ENCODE measurements around the gene KRT33A.
A peak's percentile ranks its signal among the peaks of the same experiment; 100 is the strongest.
"Not testable (repeated sequence)": the region's sequence is repeated elsewhere in the genome, so short reads cannot be mapped to it uniquely, and the experiment has no call there.

KRT33A gene

DNA sequence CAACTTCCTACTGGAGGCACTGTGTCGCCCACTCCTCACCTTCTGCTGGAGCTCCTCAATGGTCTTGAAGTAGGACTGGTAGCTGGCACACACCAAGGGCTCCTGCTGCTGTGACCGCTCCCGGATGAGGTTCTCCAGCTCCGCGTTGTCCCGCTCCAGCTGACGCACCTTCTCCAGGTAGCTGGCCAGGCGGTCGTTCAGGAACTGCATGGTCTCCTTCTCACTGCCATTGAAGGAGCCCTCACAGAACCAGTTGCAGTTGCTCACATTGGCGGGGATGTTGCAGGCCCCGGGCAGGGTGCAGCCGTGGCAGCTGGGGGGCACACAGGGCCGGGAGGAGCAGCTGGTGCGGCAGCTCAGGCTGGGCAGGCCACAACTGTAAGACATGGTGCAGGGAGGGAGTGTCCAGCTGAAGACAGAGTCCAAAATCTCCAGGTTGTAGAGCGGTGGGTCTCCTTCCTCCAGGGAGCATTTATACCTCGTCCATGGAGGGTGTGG lies at the start of gene KRT33A:
TSS of gene KRT33A (minus strand) at position 448 of the 498 bp plus-strand sequence. CDS start at position 387, 61 bp downstream.
- DNase-seq, result not testable (repeated sequence)

DNA sequence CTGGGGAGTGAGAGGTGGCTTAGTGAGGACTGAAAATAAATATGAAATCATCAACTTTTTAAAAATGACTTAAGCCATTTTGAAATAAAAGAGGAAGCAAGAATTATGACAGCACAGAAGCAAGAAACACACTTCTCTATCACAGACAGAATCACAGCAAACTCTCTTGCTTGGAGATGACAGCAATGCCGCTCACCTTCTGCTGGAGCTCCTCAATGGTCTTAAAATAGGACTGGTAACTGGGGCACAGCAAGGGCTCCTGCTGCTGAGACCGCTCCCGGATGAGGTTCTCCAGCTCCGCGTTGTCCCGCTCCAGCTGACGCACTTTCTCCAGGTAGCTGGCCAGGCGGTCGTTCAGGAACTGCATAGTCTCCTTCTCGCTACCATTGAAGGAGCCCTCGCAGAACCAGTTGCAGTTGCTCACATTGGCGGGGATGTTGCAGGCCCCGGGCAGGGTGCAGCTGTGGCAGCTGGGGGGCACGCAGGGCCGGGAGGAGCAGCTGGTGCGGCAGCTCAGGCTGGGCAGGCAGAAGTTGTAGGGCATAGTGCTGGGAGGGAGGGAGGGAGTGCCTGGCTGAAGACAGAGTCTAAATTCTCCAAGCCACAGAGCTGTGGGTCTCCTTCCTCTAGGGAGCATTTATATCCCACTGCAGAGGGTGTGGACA lies 46.5 kb upstream of the KRT33A start, which contains the start of gene KRT31:
TSS of gene KRT31 (minus strand) at position 613 of the 665 bp plus-strand sequence. CDS start at position 544, 69 bp downstream.
- no peak for DNase-seq

DNA sequence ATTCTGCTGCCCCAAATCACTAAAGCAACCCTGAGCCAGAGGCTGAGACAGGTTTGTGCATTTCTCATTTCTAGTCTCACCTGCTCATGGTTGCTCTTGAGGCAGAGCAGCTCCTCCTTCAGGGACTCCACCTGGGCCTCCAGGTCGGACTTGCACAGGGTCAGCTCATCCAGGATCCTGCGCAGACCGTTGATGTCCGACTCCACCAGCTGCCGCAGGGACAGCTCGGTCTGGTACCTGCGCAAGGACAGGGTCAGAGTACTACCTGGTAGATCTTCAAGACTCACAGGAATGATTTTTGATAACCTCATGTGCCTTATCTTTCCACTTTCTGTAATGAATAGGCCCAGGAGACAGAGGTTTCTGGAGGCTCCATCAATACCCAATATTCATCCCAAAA lies 45.7 kb upstream of the KRT33A start:
- no peak for DNase-seq

DNA sequence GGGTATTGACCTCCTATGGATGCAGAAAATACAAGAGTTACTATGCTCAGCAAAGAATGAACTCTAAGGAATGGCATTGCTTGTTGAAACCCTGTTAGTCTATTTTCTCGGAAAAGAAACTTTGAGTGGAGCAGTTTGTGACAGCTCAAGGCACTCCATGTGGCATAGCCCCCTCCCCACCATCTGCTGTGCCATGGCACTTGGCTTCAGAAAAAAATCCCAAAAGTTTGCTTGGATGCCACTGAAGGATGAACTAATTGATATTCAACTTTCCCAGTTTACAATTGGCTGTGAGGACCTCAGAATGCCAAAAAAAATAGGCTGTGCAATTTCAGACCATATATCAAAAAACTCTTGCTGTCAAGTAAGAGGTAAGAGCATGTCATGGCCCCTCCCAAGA lies 45.0 kb upstream of the KRT33A start:
- DNase-seq, result no peak

DNA sequence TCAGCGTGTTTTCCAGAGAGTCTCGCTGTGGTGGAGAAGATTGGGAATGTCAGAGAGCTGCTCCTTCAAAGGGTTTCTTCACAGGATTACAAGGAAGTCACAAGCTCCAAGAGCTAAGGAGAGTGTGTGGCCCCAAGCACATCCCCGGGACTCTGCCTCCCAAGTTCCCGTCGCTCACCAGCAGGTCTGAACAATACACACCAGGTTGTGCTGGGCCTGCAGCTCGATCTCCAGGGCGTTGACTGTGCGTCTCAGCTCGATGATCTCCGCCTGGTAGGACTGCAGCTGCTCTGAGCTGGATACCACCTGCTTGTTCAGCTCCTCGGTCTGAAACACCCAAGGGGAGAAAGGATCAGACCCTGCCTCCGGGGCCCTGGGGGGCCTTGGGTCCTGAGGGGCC lies 44.4 kb upstream of the KRT33A start:
- DNase-seq, result not testable (repeated sequence)

DNA sequence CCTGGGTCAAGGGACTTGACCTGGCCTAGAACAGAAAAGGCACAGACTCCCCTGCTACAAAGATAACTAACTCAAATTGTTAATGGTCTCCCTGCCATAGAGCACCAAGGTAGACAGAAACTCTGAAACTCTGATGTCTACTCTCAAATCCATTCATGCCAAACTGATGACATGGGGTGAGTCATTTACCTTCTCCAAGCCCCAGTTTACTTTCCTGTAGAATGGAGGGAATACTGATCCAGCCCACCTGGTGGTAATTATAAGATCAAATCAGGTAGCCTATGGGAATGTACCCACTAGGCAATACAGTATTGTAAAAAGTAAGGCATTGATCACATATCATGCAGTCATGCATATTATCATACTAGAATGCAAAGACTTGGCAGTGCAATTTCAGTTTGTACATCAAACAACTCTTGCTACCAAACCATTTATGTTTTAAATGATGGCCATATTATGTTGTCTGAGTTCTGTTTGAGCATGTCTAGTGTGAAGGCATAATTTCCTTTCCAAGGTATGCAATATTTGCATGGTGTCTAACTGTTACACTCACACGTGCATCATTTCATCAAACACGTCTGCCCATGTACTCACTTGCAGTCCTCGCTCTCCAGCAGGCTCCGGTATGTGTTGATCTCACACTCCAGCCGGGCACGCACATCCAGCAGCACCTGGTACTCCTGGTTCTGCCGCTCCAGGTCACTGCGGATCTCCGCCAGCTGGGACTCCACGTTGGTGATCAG lies 43.8 kb upstream of the KRT33A start:
- no peak for DNase-seq

DNA sequence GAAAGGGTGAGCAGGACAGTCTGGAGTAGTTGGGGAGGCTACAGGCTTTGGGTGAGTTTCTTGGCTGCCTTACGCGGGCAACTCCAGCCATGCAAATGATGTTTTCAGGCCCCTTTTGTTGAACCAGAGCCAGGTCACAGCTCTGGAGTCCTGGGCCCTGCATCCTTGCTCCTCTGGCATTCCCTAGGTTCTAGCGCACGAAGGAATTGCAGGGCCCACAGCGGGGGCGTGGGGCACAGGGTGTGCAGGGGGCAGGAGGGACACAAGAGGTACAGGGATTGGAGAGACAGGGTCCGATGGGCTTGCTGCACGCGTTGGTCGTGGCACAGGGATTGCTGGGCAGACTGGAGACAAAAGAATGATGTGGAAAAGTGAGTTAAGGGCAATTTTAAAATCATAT lies 43.2 kb upstream of the KRT33A start:
- no peak for DNase-seq

DNA sequence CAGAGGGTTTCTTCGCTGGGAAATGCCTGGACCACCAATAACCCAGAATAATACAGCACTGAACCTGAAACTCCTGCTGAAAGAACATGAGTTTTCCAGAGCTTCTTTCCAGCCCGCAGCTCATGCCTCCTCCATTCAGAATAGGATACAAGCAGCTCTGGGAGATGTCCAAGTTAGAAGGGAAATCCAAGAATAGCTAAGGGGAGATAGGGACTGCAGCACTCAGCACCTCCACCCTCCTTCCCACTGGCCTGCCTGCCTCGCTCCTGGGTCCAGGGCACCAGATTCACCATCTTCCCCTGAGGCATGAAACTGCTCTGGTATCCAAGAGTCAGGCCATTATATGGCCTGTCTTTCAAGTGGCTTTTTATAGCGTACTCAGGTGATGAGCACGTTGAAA lies 42.7 kb upstream of the KRT33A start:
- DNase-seq, result no peak

DNA sequence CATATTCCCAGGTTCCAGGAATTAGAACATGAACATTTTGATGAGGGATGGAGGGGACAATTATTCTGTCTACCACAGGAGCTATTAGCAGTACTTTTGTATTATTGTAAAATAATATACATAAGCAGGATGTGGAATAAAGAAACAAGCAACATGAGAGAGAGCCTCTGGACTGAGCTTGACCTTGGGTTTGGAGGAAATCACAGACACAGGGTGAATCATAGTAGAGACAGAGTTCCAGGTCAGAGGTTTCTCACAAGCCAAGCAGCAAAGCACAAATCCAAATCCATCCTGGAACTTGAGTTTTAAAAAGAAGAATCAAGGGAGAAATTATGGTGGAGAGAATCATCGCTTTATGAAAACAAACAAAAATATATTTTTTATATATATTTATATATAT lies 41.6 kb upstream of the KRT33A start:
- no peak for DNase-seq

DNA sequence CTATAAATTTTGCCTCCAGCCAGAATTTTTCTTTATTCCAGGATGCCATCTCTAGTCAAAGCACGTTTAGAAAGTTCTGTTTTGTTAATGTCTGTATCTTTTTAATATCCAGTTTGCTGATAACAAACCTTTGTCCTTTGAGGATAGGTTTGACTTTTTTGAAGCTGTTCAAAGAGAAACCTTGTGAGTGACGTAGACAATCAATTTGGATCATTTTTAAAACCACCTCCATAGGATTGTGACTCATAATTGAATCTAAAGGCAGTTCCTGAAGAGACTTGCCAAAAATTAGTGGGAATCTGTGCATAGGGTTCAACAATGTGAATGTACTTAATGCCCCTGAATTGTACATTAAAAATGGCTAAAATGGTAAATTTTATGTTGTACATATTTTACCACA lies 40.9 kb upstream of the KRT33A start:
- DNase-seq, result no peak

DNA sequence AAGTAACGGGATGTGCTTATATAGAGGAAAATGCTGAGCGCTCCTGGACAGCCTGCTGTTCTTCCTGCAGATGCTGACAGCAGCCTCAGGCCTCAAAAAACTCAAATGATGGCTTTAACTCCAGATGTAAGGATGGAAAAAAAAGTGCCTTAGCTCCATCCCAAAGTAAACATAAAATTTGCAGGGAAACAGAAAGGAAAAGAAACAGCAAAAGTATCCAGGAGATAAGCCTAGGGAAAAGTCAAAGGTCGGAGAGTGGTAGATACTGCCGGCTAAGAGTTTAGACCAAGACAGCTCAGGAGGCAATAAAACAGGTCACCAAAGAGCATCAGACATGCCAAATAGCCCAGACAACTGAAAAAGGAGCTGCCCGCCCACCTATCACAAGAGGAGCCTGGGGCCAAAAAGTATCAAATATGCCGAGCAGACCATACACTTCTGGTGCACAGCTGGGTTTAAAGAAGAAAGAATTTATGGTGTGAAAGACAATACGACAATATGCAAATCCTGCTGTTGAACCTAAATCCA lies 39.8 kb upstream of the KRT33A start:
- DNase-seq, result no peak

DNA sequence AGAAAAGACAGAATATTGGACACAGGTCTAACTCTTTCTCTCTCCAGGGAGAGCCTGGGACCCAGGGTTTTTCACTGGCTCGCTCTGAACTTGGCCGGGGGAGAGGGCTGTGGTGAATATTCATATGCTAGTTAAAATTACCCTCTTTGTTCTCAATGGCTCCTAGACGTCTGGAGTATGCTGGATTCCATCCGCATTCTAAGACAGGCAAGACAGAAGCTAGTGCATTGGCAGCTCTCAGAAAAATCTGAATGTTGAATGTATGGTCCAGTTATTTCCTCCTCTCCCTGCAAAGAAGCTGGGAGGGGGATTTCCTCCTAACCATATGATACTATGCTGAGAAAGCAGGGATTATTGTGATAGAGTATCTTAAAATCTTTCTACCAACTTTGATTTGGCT lies 37.0 kb upstream of the KRT33A start:
- DNase-seq, result no peak

DNA sequence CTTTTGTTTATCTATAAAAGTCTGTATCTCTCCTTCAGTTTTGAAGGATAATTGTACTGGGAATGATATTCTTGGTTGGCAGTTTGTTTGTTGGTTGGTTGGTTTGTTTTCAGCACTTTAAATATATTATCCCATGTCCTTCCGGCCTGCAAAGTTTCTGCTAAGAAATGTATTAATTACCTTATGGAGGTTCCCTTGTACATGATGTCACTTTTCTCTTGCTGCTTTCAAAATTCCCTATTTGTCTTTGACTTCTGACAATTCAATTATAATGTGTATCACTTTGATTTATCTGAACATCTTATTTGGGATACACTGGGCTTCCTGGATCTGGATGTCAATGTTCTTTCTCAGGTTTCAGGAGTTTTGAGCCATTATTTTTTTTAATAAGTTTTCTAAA lies 35.6 kb upstream of the KRT33A start:
- no peak for DNase-seq

DNA sequence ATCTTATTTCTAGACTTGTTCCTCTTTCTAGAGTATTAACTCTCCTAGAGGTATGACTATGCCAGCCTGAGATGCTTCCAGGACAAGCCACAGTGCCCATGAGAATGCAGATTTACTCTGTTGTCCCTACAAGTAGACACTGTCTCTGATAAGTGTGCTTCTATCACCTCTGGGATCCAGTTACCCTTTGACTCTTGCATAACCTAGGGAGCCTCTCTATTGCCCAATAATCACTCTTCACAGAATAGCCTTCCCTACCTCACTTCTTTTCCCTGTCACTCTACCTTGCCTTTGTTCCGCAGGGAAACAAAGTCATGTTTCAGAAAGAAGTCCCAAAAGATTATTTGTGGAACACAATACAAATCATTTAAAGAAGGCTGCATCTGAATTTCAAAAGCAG lies 33.1 kb upstream of the KRT33A start:
- DNase-seq, result no peak

DNA sequence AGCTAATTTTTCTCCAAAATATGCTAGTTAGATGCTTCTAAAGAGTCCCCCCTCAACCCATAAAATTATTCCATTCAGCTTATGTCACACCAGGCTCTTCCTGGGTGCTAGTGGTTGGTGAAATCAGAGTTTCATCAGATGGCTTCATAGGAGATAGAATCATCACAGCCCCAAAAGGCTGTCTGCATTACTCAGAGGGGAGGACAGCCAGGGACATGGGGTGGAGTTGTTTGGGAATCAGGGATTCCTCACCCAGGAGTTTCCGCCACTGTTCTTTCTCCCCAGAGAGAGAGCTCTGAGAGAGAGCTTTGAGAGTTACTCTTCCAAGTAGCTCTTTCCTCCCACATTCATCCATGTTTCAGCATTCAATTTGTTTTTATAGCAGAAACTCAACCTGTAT lies 31.8 kb upstream of the KRT33A start:
- no peak for DNase-seq

DNA sequence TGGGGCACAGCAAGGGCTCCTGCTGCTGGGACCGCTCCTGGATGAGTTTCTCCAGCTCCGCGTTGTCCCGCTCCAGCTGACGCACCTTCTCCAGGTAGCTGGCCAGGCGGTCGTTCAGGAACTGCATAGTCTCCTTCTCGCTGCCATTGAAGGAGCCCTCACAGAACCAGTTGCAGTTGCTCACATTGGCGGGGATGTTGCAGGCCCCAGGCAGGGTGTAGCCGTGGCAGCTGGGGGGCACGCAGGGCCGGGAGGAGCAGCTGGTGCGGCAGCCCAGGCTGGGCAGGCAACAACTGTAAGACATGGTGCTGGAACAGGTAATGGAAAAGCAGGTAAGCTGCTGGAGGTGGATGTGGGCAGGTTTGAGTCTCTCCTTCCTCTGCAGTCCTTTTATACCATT lies 31.3 kb upstream of the KRT33A start, which contains the start of gene KRT34:
TSS of gene KRT34 (minus strand) at position 364 of the 400 bp plus-strand sequence. CDS start at position 304, 60 bp downstream.
- DNase-seq, result not testable (repeated sequence)

DNA sequence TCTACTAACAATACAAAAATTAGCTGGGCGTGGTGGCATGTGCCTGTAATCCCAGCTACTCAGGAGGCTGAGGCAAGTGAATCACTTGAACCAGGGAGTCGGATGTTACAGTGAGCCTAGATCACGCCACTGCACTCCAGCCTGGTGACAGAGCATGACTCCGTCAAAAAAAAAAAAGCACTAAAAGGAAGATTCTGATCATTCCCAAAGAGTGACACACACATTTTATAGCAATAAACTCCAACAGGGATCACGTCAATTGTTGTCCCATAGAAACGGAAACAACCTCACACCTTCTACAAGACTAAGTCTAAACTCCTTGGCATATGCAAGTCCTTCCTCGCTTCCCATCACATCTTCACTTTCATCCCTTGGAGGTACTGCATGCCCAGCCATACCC lies 29.5 kb upstream of the KRT33A start:
- peak; percentile 49 to 64 for DNase-seq

DNA sequence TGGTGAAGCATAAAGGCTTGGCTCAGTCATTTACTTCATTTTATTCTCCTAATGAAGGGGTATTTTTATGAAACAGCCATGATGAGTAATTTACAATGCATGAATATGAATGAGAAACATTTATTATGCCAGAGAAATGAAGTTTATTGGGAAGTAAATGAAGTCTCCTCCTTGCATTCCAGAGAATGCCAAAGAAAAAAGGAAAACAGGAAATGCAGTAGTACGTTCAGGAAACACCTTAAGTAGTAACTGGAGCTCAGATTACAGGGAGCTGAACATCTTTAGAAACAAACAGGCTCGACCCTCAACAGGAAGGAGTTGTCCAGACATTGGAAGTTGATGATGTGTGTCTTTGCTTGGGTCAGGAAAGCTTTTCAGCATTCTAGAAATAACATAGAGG lies 26.9 kb upstream of the KRT33A start:
- no peak for DNase-seq

DNA sequence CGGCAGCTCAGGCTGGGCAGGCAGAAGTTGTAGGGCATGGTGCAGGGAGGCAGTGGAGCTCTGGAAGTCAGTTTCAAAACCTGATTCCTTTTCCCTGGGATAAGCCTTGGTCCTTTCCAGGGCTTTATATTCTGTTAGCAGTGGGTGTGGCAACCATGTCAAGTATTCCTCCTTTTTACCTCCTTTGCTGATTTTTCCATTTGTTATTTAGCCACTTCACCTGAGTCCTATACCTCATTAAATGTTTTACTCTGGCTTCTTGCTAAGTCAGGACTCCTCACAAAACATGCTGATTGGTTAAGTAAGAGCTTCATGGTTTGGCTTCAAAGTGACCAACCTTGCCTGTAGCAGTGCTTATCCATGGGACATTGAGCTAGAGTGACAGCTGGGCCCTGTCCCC lies 19.1 kb upstream of the KRT33A start, which contains the start of gene KRT33B:
TSS of gene KRT33B (minus strand) at position 101 of the 400 bp plus-strand sequence. CDS start at position 38, 63 bp downstream.
- no peak for DNase-seq

DNA sequence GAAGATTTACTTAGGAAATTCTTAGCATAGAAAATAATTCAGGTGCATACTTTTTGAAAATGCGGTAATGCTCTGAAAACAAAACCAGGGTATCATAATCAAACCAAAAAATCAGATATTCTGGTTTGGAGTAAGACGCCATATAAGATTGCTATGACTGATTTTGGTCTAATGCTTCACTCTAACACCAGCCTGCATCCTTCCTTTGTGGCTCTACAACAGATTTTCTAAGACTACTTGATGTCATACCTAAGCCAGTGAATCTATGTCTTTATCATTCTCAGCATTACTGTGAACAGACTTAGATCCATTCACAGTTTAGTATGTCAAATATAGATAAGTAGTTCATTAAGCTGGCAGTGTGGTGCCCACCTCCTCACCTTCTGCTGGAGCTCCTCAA lies 18.4 kb upstream of the KRT33A start:
- no peak for DNase-seq

DNA sequence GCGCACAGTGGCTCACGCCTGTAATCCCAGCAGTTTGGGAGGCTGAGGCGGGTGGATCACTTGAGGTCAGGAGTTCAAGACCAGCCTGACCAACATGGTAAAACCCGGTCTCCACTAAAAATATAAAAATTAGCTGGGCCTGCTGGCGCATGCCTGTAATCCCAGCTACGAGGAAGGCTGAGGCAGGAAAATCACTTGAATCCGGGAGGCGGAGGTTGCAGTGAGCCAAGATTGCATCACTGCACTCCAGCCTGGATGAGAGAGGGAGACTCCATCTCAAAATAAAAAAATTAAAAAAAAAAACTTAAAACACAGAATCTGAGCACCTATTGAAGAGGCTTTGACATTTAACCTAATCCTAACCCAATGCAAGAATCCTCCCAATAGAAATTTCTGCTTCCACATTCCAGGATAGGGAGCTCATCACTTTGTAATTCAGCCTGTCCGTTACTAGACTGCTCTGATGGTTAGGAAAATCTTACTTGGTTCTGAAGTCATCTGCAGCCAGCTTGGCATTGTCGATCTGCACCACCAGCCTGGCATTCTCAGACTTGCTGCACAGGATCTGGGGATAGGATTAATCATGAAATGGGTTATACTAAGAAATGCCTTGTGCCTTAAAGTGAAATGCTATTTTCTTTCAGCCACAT lies 16.9 kb upstream of the KRT33A start:
- peak in 1 of 2 experiments; percentile 16 for DNase-seq

DNA sequence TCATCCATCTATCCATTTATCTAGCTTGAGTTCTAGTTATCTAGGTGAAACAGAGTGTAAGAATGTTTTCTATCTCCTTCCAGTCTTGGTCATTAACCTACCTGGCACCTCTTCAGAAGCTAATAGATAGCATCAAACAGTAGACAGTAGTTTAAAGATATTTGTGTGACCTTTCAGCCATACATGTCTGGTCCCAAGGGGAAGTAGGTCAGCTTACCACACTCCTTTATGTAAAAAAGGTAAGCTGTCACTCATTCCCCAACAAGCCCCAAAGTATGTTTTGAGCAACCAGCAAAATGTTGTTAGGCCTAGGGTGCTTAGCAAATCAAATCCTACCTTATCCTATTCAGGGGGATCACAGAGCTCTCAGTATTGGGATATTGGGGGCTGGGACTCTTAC lies 15.4 kb upstream of the KRT33A start:
- DNase-seq, result no peak

DNA sequence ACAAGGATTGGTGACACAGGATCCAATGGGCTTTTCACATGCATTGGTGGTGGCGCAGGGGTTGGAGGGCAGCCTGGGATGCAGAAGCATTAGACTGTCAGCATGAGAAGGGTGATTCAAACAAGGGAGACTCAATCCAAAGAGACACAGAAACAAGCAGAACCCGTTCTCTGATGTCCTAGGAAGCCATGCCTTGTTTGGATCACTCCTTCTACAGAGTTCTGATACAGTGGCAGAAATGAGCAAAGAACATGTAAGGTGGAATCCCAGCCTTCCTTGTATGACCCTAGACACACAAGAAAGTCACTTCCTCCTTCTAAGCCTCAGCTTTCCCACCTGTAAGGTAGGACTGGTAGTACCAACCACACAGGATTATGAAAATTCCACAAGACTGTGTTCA lies 13.3 kb upstream of the KRT33A start:
- DNase-seq, result no peak
